ENCODE data around the gene GFER. TPM values are rescaled to one million over a fixed set of nuclear protein-coding genes. Genes with fewer than 3 reads are reported as not detected.

The GFER gene
- total RNA-seq, 1 donor from 2014 or later = 19.7 TPM

GRCh38 chr16:1998360-1998835 is 14.4 kb downstream of the GFER start:
- DNase-seq (ENCODE audit: low spot score) = no peak
- Mint-ChIP-seq H3K36me3 (ENCODE audit: low read depth) (peaks cover 13% of the 10 kb centered on the region), H3K27ac (ENCODE audit: unreplicated experiment) (no peak overlapping the region), H3K4me1 (ENCODE audit: low read depth) (peaks cover 2% of the 10 kb centered on the region), H3K4me3 (ENCODE audit: unreplicated experiment) (no peak overlapping the region), H3K27me3 (ENCODE audit: low read depth) (no peaks in the 10 kb centered on the region), H3K9me3 (ENCODE audit: low read depth) (no peaks in the 10 kb centered on the region)
- TF ChIP-seq CTCF (IDR thresholded peaks at IDR 0.05) = no peak

- TF ChIP-seq CTCF (IDR thresholded peaks at IDR 0.05) = no peak
- Mint-ChIP-seq H3K27ac (ENCODE audit: unreplicated experiment) (no peak overlapping the region), H3K4me1 (ENCODE audit: low read depth) (peaks cover 6% of the 10 kb centered on the region), H3K27me3 (ENCODE audit: low read depth) (no peaks in the 10 kb centered on the region), H3K4me3 (ENCODE audit: unreplicated experiment) (no peak overlapping the region), H3K36me3 (ENCODE audit: low read depth) (peaks cover 13% of the 10 kb centered on the region), H3K9me3 (ENCODE audit: low read depth) (no peaks in the 10 kb centered on the region)
- no peak for DNase-seq (ENCODE audit: low spot score)
Observed at GRCh38 chr16:1998852-1999801, 15.1 kb downstream of the GFER start.

GRCh38 chr16:1999866-2000514 is 16.0 kb downstream of the GFER start:
- no peak for TF ChIP-seq CTCF (IDR thresholded peaks at IDR 0.05)
- H3K27ac Mint-ChIP-seq (ENCODE audit: unreplicated experiment) = no peak overlapping the region
- H3K36me3 Mint-ChIP-seq (ENCODE audit: low read depth) = peaks cover 13% of the 10 kb centered on the region
- no peak overlapping the region for H3K4me3 Mint-ChIP-seq (ENCODE audit: unreplicated experiment)
- no peak for DNase-seq (ENCODE audit: low spot score)
- H3K9me3 Mint-ChIP-seq (ENCODE audit: low read depth) = no peaks in the 10 kb centered on the region
- H3K4me1 Mint-ChIP-seq (ENCODE audit: low read depth) = peaks cover 13% of the 10 kb centered on the region
- H3K27me3 Mint-ChIP-seq (ENCODE audit: low read depth) = no peaks in the 10 kb centered on the region

GRCh38 chr16:2001035-2001434 is 17.0 kb downstream of the GFER start:
- Mint-ChIP-seq H3K4me1 (ENCODE audit: low read depth) (peaks cover 16% of the 10 kb centered on the region), H3K9me3 (ENCODE audit: low read depth) (no peaks in the 10 kb centered on the region), H3K4me3 (ENCODE audit: unreplicated experiment) (no peak overlapping the region), H3K36me3 (ENCODE audit: low read depth) (peaks cover 11% of the 10 kb centered on the region), H3K27ac (ENCODE audit: unreplicated experiment) (no peak overlapping the region), H3K27me3 (ENCODE audit: low read depth) (no peaks in the 10 kb centered on the region)
- no peak for DNase-seq (ENCODE audit: low spot score)
- no peak for TF ChIP-seq CTCF (IDR thresholded peaks at IDR 0.05)
